Measurements from ENCODE around the gene YJU2. TPM values are rescaled to one million over a fixed set of nuclear protein-coding genes. Genes with fewer than 3 reads are reported as not detected.

YJU2 gene
- total RNA-seq, 1 donor from 2014 or later, result 22.9 TPM

- Mint-ChIP-seq H3K27ac (ENCODE audit: unreplicated experiment) (no peak overlapping the region), H3K4me1 (no peaks in the 10 kb centered on the region), H3K27me3 (ENCODE audit: low read depth) (no peaks in the 10 kb centered on the region), H3K9me3 (peaks cover 15% of the 10 kb centered on the region), H3K4me3 (no peak overlapping the region), H3K36me3 (ENCODE audit: low read depth) (peaks cover 28% of the 10 kb centered on the region)
- DNase-seq (ENCODE audit: low read depth, low spot score), result no peak
- no peak for TF ChIP-seq CTCF (conservative IDR thresholded peaks at IDR 0.05)
These were observed 70.1 kb downstream of the YJU2 start for GRCh38 chr19:4316956-4317355.

- Mint-ChIP-seq H3K4me1 (no peaks in the 10 kb centered on the region), H3K27ac (ENCODE audit: unreplicated experiment) (no peak overlapping the region), H3K4me3 (no peak overlapping the region), H3K27me3 (ENCODE audit: low read depth) (no peaks in the 10 kb centered on the region), H3K36me3 (ENCODE audit: low read depth) (peaks cover 28% of the 10 kb centered on the region), H3K9me3 (peaks cover 15% of the 10 kb centered on the region)
- no peak for TF ChIP-seq CTCF (conservative IDR thresholded peaks at IDR 0.05)
- no peak for DNase-seq (ENCODE audit: low read depth, low spot score)
These were observed 71.6 kb downstream of the YJU2 start for GRCh38 chr19:4318460-4318859.

Other genes with a start within 250 kb of the YJU2 start
- 49.6 and 58.8 TPM in 2 replicates for gene PIAS4, start 239.3 kb upstream of the YJU2 start, total RNA-seq
- gene ZBTB7A, start 180.2 kb upstream of the YJU2 start, total RNA-seq, result 15.2 and 15.7 TPM in 2 replicates
- 171 and 178 TPM in 2 replicates for gene MAP2K2, start 123.0 kb upstream of the YJU2 start, total RNA-seq
- gene CREB3L3, start 93.4 kb upstream of the YJU2 start, total RNA-seq, result not detected in 2 replicates
- gene SIRT6, start 64.5 kb upstream of the YJU2 start, total RNA-seq, result 33.9 and 34.8 TPM in 2 replicates
- gene ANKRD24, start 64.4 kb upstream of the YJU2 start, total RNA-seq, result 0.19 and 0.27 TPM in 2 replicates
- not detected in 2 replicates for gene EBI3, start 17.6 kb upstream of the YJU2 start, total RNA-seq
- 2.7 and 4.5 TPM in 2 replicates for gene SHD, start 32.2 kb downstream of the YJU2 start, total RNA-seq
- gene TMIGD2, start 55.3 kb downstream of the YJU2 start, total RNA-seq, result not detected in 2 replicates
- 51.9 and 53.5 TPM in 2 replicates for gene FSD1, start 57.5 kb downstream of the YJU2 start, total RNA-seq
- 4.1 and 5.0 TPM in 2 replicates for gene STAP2, start 91.7 kb downstream of the YJU2 start, total RNA-seq
- 45.3 and 45.6 TPM in 2 replicates for gene MPND, start 96.5 kb downstream of the YJU2 start, total RNA-seq
- gene SH3GL1, start 153.5 kb downstream of the YJU2 start, total RNA-seq, result 85.9 and 95.3 TPM in 2 replicates
- 117 and 120 TPM in 2 replicates for gene CHAF1A, start 155.6 kb downstream of the YJU2 start, total RNA-seq
- gene UBXN6, start 210.7 kb downstream of the YJU2 start, total RNA-seq, result 39.5 and 40.9 TPM in 2 replicates
- gene HDGFL2, start 225.2 kb downstream of the YJU2 start, total RNA-seq, result 103 and 110 TPM in 2 replicates

Data from neural crest cell (in vitro differentiated cells).